ENCODE data around the gene ARHGAP44.

Gene ARHGAP44

GRCh38 chr17:12789481-12790248 is at the start of gene ARHGAP44:
Gene ARHGAP44 (plus strand): TSS chr17:12789498. CDS start chr17:12789839, 341 bp downstream.
- DNase-seq: peak; percentile 4

DNA sequence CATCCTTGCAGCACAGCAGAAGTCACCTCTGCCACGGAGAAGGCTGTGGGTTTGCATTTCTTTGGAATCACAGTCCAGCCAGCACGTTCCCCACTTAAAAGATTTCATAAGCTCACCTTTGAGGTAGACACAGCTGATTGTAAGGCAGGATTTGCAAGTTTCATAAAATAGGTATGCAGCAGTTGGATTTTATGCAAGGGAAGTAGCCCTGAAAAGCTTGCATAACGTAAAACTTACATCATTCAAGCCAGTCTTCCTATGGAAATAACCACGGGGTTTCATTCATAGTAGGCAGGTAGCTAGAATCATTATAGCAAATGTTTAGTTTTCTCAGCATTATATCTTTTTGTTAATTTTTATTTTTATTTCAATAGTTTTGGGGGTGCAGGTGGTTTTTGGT is 49.8 kb upstream of the ARHGAP44 start:
- no peak for DNase-seq

DNA sequence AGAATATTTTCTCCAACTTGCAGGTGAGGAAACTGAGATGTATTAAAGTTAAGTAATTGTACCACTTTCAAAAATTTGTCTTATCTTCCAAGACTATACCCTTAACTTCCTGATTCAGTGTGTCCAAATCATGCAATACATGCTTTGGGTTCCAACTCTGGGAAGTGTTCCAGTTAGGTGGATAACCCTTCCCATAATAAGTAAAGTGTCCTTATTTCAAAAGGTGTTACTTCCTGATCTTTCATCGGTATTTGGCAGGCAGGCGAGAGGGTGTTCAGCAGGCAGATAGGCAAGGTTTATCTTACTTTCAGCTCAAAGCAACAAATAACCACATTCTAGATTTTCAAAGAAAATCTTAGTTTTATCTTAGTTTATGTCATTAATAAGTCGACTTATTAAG is 46.3 kb upstream of the ARHGAP44 start:
- no peak for DNase-seq

DNA sequence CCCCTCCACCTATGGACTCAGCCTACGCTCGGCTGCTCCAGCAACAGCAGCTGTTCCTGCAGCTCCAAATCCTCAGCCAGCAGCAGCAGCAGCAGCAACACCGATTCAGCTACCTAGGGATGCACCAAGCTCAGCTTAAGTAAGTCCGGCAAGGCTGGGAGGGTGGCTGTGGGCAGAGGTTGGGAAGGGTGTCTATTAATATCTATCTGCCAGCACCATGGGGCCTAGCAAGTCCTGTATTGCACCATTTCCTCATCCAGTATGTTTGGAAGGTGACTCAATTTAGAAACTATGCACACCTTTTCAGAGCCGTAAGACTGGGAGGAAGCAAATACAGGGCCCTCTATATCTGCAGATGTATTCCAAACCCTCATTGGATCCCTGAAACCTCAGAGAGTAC is 45.0 kb upstream of the ARHGAP44 start:
- DNase-seq: no peak

GRCh38 chr17:12744786-12745185 is 44.5 kb upstream of the ARHGAP44 start:
- DNase-seq: no peak

DNA sequence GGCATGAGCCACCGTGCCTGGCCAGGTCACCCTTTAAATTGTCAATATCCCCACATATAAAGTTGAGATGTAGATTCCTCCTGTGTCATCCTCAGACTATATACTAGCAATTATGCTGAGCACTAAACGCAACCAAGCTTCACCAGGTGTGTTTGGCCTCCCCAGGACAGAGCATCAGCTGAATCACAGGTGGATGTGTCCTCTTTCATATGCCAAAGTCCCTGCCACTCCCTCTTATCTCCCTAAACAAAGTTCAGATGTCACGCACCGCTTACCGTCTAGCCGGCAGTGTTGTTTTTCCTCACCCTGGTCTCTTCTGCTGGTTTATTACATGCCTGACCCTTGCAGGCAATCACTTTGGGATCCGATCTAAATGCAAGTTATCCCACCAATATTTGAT is 43.8 kb upstream of the ARHGAP44 start:
- no peak for DNase-seq

DNA sequence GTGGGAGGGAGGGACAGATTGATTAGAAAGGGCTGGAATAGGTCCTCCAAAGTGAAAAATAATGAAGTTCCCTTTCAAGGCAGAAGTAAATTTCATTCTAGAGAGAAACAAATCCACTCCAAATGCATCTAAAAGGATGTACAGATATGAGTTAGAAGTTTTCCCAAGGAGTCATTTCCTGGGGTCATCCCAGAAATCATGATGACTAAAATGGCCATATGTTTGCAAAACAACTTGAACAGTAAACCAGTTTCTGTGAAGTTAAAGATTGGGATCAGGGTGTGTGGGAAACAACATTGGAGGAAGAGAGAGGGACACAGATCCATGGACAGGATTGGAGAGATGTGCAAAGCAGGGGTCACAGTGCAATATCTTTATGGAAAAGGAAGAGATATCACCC is 32.5 kb upstream of the ARHGAP44 start:
- DNase-seq: no peak

GRCh38 chr17:12759090-12759489 is 30.2 kb upstream of the ARHGAP44 start:
- no peak for DNase-seq

DNA sequence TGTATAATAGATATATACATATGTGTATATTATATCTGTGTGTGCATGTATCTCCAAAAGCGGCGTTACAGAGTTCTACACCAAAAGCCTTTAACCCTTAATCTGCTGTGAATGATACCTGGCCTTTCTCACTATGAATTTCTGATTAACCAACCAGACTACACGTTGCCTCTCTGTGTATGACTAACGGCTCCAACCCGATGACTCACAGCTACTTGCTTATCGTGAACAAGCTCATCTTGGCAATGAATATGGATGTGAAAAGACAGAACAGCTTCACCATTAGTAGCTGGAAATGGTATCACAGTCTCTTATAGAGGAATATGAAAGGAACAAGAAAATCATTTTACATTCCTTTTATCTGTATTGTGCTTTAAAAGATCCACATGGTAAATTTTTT is 23.8 kb upstream of the ARHGAP44 start:
- DNase-seq: no peak

- no peak for DNase-seq
Observed at GRCh38 chr17:12768255-12768654, 21.0 kb upstream of the ARHGAP44 start.

GRCh38 chr17:12769981-12770380 is 19.3 kb upstream of the ARHGAP44 start:
- no peak for DNase-seq

- no peak for DNase-seq
Observed at GRCh38 chr17:12773153-12773552, 16.1 kb upstream of the ARHGAP44 start.

- DNase-seq: no peak
Observed at GRCh38 chr17:12789075-12789480, 220 bp upstream of the ARHGAP44 start.

DNA sequence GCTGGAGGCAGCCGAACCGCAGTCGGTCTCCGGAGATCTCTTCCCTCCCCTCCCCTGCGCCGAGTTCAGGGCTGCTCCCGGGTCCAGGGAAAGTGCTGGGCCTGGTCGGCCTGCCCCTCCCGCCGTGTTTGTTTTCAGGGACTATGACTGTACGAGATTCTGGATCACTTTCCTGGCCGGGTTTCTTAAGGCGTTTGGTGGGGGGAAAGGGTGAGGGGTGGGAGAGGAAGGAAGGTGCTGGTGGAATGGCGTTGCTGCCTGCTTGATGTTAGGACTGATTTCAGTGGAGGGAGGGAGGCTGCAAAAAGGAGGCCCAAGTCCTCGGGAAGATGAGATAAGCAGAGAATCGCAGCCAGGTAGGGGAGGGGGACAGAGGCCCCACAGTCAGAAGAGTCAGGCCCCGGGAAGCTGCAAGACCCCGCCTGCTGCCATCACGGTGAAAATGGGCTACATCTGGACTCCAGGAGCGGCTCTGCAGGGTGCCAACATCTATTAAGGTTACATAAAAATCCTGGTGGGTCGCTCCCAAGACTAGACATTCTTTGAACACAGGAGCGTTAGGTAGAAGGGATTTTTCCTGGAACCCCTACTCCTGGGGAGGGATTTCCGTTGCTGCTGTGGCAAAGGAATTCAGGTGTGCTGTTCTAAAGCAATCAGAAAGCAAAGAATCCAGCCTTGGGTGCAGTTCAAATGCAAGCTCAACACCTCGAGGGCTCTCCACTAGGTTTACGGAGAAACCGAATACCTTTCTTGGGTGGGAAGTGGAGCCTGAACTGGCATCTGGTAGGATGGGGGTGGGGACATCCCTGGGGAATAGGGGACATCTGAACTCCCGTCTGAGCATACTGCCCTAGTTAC is 1.2 kb downstream of the ARHGAP44 start:
- no peak for DNase-seq

- no peak for DNase-seq
Observed at GRCh38 chr17:12794919-12795532, 5.7 kb downstream of the ARHGAP44 start.

GRCh38 chr17:12800855-12801365 is 11.6 kb downstream of the ARHGAP44 start:
- DNase-seq: no peak

DNA sequence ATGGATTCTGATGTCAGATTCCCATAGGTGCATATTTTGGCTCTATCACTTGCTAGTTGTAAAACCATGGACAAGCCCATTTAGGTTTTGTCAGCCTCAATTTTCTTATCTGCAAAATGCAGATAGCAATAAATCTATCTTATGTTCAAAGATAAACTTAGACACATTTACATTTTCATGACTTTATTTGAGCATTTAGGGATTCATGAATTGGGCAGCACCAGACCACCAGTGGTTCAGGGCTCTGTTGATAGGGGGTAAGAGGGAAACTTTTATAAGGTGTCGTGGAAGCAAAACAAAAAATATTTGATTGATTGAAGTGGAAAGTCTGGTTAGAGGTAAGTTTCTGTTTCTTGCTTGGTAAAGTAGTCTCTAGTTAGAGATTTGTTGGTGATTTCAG is 17.3 kb downstream of the ARHGAP44 start:
- no peak for DNase-seq

DNA sequence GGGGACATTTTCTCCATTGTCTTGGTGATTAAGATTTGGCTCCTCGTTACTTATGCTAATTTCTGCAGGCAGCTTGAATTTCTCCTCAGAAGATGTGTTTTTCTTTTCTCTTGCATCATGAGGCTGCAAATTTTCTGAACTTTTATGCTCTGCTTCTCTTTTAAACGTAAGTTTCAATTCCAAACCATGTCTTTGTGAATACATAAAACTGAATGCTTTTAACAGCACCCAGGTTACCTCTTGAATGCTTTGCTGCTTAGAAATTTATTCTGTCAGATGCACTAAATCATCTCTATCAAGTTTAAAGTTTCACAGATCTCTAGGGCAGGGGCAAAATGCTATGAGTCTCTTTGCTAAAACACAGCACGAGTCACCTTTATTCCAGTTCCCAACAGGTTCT is 19.4 kb downstream of the ARHGAP44 start:
- no peak for DNase-seq

GRCh38 chr17:12812877-12813276 is 23.6 kb downstream of the ARHGAP44 start:
- DNase-seq: no peak

GRCh38 chr17:12813664-12814063 is 24.4 kb downstream of the ARHGAP44 start:
- DNase-seq: no peak

DNA sequence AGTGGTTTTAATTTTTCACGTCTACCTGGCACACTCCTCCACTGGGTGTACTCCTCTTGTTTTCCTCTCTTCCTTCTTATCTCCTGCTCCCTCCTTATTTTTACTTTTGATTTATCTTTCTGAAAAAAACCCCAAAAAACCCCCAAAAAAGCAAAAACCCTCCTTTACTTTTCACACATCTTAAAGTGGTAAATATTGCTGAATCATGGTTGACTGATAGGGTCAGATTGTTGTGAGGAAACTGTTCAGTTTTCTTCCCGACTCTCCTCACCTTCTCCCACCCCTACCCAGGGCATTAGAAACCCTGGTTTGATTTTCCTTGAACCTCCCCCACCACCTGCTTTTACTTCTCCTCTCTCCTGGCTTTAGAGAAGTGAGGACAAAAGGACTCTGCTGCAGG is 25.4 kb downstream of the ARHGAP44 start:
- DNase-seq: no peak

DNA sequence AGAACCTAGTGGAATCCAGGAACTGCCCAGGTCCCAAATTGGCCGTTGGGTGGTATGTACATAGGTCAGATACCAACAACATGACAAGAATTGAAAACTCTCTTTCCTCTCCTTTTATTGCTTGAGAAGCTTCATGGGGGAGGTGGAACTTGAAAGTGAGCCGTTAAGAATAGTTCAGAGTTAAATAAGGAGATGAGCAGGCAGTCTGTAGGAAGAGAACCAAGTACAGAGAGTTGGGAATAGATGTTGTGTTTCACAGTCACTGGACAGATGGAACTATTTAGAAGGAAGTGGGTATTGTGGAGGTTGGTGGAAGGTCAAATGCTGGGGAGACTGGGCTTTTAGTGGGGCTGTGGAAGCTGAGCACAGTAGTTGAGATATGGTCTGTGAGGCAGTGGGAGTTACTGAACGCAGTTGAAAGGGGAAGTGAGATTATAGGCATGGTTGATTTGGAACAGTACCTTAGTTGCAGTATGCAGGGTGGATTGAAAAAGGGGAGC is 26.4 kb downstream of the ARHGAP44 start:
- no peak for DNase-seq

- no peak for DNase-seq
Observed at GRCh38 chr17:12821376-12821940, 32.2 kb downstream of the ARHGAP44 start.

Data from hematopoietic multipotent progenitor cell treated with erythropoietin and hydrocortisone succinate and interleukin-3 and kit ligand, for 8 days (in vitro differentiated cells).